Right hindlimb (tissue), 1 donor: ENCODE measurements around the gene KNSTRN.
A peak's percentile ranks its signal among the peaks of the same experiment; 100 is the strongest.

ENCODE experiments used
- DNase-seq: peaks from one replicate; pipeline ENCODE4 v3.0.0-alpha.2; 2018

The KNSTRN gene, protein sequence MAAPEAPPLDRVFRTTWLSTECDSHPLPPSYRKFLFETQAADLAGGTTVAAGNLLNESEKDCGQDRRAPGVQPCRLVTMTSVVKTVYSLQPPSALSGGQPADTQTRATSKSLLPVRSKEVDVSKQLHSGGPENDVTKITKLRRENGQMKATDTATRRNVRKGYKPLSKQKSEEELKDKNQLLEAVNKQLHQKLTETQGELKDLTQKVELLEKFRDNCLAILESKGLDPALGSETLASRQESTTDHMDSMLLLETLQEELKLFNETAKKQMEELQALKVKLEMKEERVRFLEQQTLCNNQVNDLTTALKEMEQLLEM

DNA sequence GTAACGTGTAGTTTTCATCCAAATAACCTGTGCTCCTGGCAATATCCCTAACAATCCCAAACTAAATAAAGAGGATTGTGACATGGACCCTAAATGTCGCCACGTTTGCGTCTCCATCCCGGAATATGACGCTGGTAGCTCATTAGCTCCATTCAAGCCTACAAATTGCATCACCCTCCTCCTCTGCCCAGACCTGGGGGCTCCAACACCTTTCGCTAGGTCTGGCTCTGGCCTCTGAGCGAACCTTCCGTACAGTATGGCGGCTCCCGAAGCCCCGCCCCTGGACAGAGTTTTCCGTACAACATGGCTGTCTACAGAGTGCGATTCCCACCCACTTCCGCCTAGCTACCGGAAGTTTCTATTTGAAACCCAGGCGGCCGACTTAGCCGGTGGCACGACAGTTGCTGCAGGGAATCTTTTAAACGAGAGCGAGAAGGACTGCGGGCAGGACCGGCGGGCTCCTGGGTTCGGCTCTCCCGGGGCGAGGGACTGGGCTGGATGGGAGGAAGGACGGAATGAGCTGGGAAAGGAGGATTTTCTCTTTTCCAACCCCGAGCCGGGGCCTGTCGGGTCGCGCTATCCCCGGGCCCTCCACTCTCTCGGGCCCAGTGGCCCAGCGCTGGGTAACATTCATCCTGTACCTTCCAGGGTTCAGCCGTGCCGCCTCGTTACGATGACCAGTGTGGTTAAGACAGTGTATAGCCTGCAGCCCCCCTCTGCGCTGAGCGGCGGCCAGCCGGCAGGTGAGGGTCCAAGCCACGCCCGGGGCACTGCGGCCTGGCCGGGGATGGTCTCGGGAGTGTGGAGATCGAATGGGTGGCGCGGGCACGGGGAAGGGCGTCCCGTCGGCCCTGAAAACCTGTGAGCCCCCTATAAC is at the start of gene KNSTRN:
KNSTRN (plus strand) TSS at position 142 of the 877 bp plus-strand sequence; CDS start at position 257, 115 bp downstream.
- DNase-seq = peak; percentile 92

DNA sequence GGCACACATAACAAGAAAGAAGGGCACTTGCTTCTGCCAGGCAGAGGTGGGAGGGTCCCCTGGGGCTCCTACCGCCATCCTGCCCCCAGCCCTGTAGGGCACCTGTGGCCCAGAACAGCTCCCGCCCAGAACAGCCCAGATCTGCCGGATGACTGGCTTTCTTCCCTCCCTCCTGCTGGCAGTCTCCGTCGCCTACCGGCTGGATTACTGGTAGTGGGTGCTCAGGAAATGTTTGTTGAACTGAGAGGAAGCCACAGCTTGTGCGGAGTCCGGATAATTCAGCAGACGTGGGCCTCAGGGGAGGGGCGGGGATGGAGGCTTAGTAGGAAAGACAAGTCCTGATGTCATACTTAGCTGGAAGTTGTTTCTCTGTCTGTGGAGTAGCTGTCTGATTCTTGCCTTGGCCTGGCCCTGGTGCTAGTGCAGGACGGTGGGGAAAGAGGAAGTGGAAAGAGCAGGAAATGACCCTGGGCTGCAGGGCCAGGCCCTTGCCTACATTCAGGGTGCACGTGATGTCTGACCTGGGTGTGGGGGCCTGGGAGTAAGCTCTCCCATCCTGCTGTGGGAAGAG is 48.5 kb upstream of the KNSTRN start:
- DNase-seq = peak; percentile 82

DNA sequence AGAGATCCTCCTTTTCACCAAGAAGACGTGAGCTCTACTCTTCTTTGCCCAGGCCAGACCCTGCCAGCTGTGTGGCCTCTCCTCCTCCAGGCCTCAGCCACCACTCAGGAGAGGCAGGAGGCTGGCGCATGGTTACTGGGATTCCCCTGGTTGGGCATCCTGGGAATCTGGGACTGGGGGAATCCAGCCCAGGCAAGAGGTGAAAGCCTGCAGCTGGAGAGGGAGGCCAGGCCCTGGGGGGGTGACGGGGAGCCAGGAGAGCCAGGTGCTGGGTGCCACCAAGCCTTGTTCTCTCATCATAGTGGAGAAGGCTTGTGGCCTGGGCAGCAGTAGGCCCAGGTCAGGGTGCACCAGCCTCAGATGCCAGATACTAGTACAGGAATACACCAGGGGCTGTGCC is 48.0 kb upstream of the KNSTRN start:
- no peak for DNase-seq

DNA sequence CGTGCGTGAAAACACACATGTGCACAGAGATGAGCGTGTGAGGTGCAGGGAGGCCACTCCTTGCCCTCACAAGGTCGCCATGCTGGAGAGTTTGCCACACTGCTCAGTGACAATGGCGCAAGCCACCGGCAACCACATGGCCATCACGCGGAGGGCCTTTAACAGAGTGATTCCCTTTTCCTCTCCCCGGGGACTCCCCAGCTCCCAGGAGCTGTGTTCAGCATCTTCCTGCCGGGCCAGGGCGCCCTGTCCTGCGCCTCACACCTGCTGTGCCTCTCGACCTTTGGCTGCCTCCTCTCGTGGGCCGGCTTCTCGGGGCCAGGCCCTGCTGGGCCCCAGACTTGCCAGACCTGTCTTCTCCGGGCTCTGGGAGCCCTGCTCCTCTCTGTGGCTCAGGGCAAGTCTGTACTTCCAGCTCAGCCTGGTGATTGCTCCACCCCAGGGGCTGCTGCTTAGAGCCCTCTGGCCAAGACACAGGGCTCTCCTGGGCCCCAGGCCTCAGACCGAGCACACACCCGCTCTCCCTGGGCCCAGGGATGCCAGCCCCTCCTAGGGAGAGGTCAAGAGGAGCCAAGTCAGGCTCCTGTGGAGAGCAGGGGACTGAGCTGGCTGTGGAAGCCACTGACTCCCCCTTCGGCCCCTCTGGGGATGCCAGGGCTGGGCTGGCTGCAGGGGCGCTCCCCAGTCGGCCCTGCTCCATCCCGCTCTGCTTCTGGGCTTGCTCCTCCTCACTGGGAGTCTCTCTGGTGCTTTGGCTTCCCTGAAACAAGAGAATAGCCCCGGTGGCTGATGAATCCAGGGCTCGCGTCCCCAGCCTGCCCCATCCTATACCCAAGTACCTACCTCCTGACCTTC is 47.4 kb upstream of the KNSTRN start:
- no peak for DNase-seq

DNA sequence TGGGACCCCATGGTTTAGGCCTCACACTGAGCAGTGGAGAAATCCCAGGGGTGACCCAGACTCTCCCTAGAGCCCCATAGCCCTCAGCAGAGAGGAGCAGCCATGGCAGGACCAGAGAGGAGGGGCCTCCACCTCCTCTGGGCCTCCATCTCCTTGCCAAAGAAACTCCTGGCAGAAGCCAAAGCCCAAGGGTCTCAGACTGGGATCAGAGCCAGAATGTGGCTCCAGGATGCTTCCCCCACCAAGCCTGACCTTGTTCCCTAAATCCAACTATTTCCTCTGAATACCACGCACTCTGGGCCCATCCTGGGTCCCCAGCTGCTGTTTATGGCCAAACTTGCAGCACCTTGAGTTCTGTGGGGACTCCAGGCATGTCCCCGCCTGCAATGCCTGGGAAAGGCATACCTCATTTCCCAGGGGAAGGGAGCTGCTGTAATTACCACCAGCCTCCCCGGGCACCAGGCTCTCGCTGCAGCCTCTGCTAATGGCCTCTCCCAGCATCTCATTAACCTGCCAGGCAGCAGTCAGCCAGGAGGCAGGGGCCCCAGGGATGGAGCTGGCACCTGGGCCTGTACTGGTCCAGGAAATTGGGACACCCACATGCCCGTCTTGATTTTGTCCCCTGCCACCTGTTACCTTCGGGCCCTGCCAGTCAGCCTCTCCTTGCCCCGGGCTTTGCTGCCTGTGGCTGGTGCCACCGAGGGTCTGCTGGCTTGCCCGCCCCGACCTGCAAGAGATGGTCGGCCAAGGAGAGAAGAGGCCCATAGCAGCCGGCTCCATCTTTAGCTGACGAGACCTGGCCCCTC is 46.4 kb upstream of the KNSTRN start:
- DNase-seq = no peak

DNA sequence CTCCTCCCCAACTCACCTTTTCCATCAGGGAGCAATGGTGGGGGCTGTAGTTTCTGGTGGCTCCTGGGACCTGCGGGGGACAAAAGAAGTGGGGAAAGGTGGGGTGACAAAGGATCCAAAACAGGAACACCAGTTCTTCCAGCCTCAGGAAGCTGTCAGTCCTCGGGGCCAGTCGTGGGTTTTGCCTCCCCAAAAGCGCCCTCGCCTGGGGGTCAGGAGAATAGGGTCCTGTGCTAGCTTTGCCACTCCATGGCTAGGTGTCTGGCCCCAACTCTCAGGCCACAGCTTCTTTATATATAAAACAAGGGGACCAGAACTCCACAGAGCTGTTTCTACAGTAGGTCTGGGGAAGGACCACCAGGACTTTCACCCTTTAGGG is 45.8 kb upstream of the KNSTRN start:
- DNase-seq = no peak

DNA sequence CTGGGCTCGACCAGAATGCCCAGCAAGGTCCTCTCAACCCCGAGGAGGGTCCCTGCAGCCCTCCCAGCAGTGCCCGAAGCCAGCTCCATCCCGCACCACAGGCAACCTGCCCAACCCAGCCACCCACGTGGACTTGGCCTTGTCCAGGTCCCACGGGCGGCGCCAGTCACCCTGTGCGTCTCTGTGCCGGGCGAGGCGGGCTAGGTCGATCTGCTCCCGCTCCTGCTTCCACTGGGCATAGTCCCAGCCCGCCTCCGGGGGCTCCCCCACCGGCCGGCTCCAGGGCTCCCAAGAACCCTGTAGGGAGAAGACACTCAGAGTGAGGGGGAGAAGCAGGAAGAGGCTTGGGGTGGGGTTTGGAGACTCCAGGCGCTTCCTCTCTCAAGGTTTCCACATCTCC is 44.9 kb upstream of the KNSTRN start:
- DNase-seq = no peak

DNA sequence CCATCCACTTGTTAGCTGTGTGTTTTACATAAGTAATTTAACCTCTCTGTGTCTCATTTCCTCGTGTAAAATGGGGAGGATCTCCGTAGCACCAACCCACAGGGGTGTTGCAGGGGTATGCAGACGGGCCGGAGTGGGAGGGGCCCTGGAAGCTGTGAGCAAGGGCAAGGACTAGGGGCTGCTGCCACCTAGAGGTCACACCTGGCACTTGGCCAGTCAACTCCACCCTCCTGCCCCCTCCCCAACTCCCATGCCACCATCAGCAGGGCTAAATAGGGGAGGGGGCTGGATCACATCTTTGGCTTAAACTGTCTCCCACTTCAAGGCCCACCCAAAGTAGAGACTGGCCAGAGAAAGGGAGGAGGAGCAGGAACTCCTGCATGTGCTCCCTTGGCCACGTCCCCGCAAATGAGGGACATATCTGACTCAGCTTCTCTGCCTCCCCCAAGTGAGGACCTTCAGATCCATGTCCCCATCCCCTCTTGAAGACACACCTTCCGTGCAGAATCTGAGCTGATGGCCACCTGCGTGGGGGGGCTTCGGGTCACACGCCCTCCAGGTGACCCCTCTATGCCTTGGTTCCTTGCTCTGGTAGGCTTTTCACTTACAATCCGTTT is 44.4 kb upstream of the KNSTRN start:
- DNase-seq = peak; percentile 63

DNA sequence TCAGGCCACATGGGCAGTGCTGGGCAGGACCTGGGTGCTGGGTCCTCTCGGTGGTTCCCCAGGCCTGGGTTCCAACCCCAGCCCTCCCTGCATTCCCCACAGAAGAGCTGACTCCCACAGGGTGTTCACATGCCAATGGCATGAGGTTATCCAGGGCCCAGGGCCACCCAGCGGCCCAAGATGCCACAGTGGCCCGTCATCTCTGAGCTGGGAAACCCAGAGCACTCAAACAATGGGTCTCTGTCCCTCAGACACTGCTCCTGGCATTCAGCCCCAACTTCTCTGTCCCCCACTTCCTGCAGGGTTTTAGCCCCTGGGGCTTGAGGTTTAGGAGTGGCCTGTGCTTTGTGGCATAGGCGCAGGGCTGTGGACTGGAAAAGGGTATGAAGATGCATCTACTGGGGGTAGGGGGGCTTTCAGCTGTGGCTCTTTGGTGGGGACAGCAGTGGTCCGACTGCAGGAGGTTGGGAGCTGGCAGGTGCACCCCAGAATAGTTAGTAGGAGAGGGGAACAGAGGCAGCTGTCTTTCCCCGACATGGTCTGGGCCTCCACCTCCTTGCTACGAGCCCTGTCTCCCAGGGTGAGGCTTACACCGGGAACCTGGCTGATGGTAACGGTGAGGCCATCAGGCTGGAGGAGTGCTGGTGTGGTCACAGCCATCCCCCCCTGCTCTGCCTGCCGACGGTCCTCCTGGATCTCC is 43.5 kb upstream of the KNSTRN start:
- DNase-seq = no peak

DNA sequence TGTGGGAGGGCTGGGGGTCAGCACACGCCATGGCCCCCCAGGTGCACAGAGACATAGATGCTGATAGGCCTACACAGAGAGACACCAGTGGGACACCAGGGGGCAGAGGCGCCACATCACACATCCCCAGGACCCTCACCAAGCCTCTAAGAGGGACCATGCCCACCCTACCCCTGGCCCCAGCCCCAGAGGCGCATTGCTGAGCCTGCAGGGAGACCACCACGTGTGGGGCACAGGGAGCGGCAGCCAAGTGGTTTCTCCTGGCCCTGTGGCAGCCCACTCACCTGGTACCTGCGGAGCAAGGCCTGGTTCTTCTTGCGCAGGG is 42.9 kb upstream of the KNSTRN start:
- DNase-seq = no peak

DNA sequence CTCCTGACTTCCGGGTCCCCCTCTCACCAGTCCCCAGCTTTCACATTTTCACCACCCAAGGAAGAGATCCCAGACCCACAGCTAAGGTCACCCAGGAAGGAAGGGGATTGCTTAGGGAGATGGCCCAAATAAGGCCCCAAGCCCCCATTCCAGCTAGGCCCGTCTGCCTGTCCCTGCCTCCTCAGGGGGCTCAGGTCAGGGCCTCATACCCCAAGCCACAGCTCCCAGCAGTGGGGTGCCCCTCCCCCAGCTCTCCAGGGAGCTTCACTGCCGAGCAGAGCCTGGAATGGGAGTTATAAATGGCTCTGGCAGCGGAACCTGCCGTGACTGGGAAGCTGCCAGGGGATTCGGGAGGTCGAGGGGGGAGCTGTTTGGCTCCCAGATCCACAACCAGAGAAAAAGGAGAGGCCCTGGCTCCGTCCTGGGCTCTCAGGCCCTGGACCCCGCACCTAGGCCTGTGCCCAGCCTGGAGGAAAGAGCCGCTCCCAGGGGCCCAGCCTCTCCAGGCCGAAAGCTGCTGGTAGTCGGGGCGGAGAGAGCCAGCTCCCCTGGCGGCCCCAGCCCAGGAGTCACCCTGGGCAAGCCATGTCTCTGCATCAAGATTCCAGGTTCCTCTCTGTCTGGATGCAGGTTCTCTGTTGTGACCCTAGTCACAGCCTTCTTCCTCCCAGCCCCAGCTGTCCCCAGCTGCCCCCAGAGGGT is 42.3 kb upstream of the KNSTRN start:
- DNase-seq = peak; percentile 61

DNA sequence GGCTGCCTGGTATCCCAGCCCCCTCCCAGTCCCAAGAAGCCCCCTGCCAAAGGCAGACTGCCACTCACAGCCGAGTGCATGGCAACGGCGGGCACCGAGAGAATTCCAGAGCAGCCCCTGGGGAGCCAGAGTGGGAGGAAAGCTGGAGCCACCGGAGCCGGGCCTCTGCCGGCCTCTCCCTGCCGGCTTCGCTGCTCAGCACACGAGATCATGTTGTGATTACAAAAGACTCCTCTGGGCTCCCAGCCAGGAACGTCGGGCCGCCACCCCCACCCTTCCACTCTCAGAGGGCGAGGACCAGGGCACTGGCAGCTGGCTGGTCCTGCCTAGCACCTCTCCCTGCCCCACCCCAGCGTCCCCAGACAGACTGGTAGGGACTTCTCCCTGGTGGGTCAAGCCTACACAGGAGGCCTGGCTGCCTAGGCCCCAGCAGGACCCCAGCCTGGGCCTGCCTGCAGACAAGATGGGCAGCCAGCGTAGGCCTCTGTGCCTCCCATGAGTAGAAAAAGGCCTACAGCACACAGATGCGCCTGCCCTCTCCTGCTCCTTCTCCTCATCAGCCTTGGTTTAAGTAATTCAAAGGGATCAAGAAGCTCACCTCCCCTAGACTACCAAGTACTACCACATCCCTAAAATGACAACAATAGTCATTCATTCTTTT is 41.7 kb upstream of the KNSTRN start, which contains the start of gene CCDC9B:
CCDC9B (minus strand) TSS at position 200 of the 661 bp plus-strand sequence; CDS start at position 80, 120 bp downstream.
- peak; percentile 86 for DNase-seq

DNA sequence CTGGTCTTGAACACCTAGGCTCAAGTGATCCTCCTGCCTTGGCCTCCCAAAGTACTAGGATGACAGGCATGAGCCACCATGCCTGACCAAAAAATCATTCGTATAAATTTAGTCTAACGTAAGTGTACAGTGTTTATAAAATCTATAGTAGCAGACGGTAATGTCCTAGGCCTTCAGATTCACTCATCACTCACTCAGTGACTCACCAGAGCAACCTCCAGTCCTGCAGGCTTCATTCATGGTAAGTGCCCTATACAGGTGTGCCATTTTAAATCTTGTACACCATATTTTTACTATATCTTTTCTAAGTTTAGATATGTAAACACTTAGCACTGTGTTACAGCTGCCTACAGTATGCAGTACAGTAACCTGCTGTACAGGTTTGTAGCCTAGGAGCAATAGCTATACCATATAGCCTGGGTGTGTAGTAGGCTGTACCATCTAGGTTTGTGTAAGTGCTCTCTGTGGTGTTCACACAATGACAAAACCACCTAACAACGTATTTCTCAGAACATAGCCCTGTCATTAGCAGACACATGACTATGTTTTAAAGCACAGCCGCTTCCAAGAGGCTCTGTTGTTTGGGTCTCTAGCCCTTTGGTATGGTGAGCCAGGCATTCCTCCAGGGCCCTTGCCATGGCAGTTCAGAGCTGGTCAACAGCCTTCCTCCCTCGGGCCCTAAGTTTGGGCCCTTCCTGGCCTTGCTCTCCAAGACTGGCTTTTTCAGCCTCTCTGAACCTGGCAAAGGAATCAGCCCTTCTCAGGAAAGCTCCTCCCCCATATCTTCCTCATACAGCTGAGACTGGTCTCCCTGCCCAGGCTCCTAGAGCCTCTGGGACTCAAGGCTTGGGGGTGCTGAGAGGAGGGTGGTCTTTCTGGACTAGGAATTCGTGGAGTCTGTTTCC is 39.9 kb upstream of the KNSTRN start:
- DNase-seq = no peak

DNA sequence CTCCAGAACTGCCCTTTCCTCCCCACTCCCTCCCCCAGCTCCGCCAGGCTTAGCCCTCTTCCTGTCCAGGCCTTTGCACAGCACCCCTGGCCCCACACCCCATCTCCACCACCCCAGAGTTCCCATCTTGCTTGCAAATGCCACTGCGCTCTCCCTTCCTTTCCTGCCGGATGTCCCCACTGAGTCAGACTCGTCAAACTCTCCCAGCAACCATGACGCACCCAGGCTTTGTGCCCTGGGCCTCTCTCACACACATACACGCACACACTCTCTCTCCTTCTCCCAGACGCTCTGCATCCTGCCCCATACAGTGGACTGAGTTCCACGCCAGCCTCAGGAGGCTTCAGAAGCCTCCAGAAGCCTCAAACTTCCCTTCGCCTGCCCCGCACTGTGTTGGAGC is 39.0 kb upstream of the KNSTRN start:
- no peak for DNase-seq

DNA sequence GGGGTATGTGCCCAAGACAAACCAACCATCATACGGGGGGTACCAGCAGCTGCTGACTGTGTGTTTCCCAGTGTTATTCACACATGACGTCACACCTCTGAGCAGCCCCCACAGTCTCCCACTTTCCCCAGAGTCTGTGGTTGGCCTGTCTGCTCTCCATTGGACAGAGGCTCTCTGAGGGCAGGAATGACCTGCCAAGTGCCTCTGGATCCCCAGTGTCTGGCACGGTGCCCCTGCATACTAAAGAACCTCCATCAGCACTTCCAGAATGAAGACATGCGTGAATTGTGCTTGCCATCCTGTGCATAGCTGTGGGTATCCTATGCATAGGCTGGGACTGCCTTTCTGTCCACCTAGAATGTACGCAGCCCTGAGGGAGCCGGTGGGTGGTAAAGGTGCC is 38.3 kb upstream of the KNSTRN start:
- no peak for DNase-seq

DNA sequence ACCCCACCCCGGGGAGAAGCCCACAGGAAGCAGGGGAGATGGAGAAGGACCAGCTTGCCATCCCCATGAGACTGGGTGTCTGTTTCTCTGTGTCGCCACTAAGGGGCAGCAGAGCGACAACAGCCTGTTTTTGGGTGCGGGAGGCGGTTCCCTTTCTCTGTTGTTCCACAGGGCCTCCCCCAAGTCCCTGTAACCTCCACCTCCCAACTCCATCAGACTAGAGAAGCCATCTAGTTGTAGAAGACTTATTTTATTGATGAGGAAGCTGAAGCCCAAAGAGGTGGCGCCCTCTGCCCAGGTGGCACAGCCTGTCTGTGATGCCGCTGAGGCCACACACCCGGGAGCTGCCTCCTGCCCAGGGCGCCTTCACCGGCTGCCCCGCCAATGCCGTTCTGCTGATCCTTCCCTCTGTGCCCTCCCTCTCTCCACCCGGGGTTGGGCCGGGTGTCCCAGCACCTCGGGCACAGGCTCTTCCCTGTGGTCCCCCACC is 37.8 kb upstream of the KNSTRN start:
- no peak for DNase-seq

DNA sequence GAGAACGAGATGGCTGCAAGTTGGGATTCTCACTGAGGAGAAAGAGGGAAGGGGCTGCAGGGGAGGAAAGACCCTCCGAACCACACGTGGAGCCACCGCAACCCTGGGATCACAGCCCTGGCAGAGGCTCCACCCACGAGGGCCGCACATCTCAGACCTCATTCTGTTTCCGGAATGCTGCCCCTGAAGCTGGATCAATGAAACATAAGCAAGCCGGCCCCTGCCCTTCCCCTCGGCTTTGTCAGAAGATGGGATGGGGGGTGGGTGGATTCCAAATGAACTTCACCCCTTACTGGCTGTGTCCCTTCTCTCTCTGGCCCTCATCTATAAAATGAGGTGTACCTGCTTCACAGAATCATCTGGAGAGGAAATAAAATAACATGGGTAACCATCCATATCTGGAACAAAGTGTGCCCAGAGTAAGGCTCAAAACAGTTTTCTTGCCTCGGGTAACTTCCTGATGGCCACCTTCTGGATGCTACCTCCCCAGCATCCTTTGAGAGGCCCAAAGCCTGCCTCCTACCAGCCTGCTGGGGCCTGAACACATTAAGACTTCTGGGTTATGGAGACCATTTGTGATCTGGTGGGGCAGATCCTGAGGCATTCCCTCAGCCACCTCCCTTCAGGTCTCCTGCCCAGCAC is 37.2 kb upstream of the KNSTRN start:
- no peak for DNase-seq
